GM10248 (cell line): ENCODE measurements around the gene CAMK1D.

ENCODE experiments used
- CTCF ChIA-PET: fragments of 300-600 bp; sonication (Branson Sonifier 250); formaldehyde crosslinking; extraction: SDS; loops from one replicate; lab custom pipeline; 2021; ENCODE audit warnings: antibody characterized with exemption; lab: Yijun Ruan, JAX
- POLR2A ChIA-PET: fragments of 350-650 bp; sonication (Branson Sonifier 250); formaldehyde crosslinking; extraction: SDS; loops from one replicate; lab custom pipeline; 2020; ENCODE audit warnings: antibody characterized with exemption; lab: Yijun Ruan, JAX
- DNase-seq: peaks from one replicate; pipeline ENCODE4 v3.0.0; 2012; ENCODE audit errors: extremely low spot score
- TF ChIP-seq, protein P1 (sequence below): IDR thresholded peaks from 2 replicates; pipeline ENCODE4 v1.5.1; 2012; ENCODE audit warnings: mild to moderate bottlenecking, low read depth; ENCODE audit errors: extremely low read depth, missing control alignments, control extremely low read depth

The CAMK1D gene

DNA sequence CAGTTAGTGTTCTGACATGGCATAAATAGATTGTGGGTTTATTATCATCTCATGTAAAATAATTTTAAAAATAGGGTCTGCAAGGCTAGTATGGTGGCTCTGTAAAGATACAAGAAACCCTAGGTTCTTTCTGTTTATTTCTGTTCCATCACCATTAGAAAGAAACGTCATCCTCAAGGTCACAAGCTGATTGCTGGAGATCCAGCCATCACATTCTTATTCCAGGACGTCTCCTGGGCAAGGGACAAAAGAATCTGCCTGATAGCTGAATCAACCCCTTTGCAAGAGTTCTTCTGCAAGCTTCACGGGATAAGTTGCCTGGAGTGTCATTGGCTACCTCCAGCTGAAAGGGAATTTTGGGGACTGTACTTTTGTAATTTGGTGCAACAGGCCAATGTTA, 184.4 kb downstream of the CAMK1D start:
- no peak for DNase-seq
- ChIA-PET POLR2A (no interaction called here), CTCF (interaction anchor here (1.3 to 2.0 kb wide), 3 partner anchors 14 to 45 kb away, joined by 3 to 5 read pairs (median 4); no protein-coding TSS in a partner anchor)
- TF ChIP-seq, protein P1, sequence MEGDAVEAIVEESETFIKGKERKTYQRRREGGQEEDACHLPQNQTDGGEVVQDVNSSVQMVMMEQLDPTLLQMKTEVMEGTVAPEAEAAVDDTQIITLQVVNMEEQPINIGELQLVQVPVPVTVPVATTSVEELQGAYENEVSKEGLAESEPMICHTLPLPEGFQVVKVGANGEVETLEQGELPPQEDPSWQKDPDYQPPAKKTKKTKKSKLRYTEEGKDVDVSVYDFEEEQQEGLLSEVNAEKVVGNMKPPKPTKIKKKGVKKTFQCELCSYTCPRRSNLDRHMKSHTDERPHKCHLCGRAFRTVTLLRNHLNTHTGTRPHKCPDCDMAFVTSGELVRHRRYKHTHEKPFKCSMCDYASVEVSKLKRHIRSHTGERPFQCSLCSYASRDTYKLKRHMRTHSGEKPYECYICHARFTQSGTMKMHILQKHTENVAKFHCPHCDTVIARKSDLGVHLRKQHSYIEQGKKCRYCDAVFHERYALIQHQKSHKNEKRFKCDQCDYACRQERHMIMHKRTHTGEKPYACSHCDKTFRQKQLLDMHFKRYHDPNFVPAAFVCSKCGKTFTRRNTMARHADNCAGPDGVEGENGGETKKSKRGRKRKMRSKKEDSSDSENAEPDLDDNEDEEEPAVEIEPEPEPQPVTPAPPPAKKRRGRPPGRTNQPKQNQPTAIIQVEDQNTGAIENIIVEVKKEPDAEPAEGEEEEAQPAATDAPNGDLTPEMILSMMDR, result no peak

DNA sequence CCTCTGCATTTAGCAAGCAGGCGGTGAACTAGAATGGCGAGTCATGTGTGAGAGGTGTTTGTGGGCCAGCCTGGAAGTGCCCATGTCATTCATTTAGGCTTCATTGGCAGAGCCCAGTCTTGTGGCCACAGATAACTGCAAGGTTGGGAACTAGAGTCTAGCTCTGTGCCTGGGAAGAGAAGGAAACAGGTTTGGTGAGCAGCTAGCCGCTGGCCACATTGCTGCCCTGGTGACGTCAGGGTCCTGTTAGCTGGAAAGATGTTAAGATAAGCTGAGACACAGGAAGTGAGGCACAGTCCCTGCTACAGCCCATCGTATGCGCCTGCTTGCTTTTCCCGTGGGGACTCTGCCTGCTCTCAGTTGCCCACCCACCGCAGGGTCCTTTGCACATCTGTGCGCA, 185.5 kb downstream of the CAMK1D start:
- POLR2A ChIA-PET, result no interaction called here
- CTCF ChIA-PET, result interaction anchor here (0.9 to 2.0 kb wide), 5 partner anchors 10 to 121 kb away, joined by 3 to 5 read pairs (median 3); no protein-coding TSS in a partner anchor
- no peak for DNase-seq
- TF ChIP-seq, protein P1, result no peak

DNA sequence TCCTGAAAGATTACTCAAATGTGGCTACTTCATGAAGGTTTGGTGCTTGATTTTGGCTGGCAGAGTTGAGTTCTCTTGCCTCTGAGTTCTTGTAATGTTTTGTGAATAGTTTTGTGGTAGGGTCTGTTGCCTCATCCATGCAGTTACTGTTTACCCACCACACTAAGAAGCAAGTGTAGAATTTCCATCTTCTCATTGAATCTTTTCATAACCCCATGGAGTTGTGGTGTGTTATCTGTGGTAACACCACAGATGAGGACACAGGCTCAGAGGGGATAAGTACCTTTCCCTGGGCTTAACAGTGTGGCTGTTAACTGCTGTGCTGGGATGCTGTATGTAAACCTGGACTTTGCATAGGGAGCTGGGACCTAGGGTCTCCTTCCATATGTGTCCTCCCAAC, 186.3 kb downstream of the CAMK1D start:
- CTCF ChIA-PET, result interaction anchor here (1.2 kb wide), 2 partner anchors 58 to 121 kb away, joined by 3 read pairs; no protein-coding TSS in a partner anchor
- DNase-seq, result no peak
- POLR2A ChIA-PET, result no interaction called here
- TF ChIP-seq, protein P1, result no peak

DNA sequence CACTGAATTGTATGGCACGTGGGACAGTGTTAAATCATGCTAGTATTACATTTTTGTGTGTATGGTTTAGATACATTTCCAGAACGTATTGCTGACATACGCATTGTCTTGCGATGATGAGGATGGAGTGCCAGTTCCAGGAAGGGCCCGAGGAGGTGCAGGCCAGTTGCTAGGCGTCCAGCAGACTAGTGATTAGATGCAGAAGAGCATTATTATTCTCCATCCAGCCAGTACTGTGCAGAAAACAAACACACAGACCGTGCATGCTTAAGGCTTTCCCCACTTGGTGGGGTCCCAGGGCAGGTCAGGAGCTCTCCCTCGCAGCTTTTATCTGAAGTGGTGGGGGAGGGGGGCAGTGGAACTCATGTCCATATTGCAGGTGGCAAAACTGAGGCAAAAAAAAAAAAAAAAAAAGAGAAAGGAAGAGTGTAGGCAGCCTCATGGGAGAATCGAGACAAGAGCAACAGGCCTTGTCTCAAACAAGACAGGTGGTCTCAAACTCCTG, 189.2 kb downstream of the CAMK1D start:
- CTCF ChIA-PET, result no interaction called here
- TF ChIP-seq, protein P1, result no peak
- POLR2A ChIA-PET, result no interaction called here
- DNase-seq, result no peak

DNA sequence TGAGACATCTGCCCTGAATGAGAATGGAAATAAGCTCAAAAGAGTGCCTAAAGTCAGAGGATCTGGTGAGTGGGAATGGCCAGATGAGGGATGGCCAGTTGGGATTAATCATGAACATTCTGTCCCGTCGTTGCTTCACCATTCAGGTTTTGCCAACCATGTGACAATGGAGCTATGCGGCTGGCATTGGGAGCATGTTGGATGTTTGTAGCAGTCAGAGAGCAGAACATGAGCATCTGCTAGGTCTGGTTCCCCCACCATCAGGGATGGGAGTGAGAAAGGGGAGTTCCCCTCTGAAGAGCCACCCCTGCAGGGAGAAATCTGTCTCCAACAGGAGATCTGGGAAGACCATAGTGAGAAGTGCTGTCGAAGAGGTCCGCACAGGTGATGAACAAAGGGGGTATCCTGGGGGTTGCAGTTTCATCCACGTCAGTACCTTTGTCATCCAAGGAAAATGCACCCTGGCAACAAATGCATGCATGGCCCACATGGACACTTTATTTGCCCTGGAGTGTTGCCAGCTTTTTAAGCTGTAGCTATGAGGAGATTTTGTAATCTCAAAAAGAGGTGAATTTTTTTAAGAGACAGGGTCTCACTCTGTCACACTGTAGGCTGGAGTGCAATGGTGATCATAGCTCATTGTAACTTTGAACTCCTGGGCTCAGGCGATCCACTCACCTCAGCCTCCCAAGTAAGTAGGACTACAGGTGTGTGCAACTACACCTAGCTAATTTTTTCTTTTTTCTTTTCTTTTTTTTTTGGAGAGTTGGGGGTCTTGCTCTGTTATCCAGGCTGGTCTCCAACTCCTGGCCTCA, 190.2 kb downstream of the CAMK1D start:
- POLR2A ChIA-PET, result no interaction called here
- no peak for DNase-seq
- CTCF ChIA-PET, result interaction anchor here (1.0 to 1.4 kb wide), 3 partner anchors 12 to 104 kb away, joined by 3 to 7 read pairs (median 3); no protein-coding TSS in a partner anchor
- TF ChIP-seq, protein P1, result no peak

DNA sequence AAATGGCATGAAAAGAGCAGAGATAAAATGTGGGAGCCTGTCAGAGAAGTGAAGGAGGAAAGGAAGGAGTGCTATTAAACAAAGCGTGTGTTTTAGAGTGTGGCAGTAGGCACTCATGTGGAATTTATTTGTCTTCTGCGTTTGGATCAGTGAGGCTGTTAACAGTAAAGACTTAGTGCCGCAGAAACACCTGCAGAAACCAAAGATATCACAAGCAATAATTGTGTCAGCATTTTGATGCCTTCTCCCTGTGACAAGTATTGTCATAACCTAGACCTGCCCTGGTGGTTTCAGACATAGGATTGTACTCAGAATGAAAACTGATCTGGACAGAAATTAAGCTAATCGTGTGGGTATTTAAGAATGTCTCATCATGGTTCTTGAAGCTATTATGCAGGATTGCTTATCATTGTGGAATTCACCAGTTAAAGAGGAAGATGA, 191.0 kb downstream of the CAMK1D start:
- POLR2A ChIA-PET, result no interaction called here
- CTCF ChIA-PET, result interaction anchor here (1.0 to 1.4 kb wide), 3 partner anchors 11 to 35 kb away, joined by 3 to 7 read pairs (median 3); no protein-coding TSS in a partner anchor
- TF ChIP-seq, protein P1, result no peak
- no peak for DNase-seq
